Liver (tissue), 3 donors: ENCODE measurements around the gene IGF2R.

Experiments used
- CTCF ChIP-seq: fragments of 150-350 bp; IDR thresholded peaks from 2 replicates; pipeline ENCODE4 v1.5.1; 2017; ENCODE audit warnings: improper control_type of control experiment, low read depth, low read length; ENCODE audit not compliant: missing input control
- EGR1 ChIP-seq, 2 donors: IDR thresholded peaks; 2 replicates each; pipeline ENCODE4 v1.6.1; 2016 to 2018; ENCODE audit warnings: antibody characterized with exemption in 2 of 2, low read depth in 2 of 2
- HNF4G ChIP-seq: IDR thresholded peaks from 2 replicates; pipeline ENCODE4 v1.6.1; 2016; ENCODE audit warnings: antibody characterized with exemption
- RAD21 ChIP-seq, 2 donors: IDR thresholded peaks; 2 replicates each; pipeline ENCODE4 v1.6.1; 2016; ENCODE audit warnings: antibody characterized with exemption in 2 of 2, mild to moderate bottlenecking in 2 of 2
- REST ChIP-seq: IDR thresholded peaks from 2 replicates; pipeline ENCODE4 v1.6.1; 2016; ENCODE audit warnings: antibody characterized with exemption, mild to moderate bottlenecking
- TAF1 ChIP-seq: conservative IDR thresholded peaks from 2 replicates; pipeline ENCODE4 v1.6.1; 2016; ENCODE audit warnings: antibody characterized with exemption, mild to moderate bottlenecking
- donor health status: healthy.
- donor health status: healthy.

GRCh38 chr6:160104821-160105517 lies 136.1 kb downstream of the IGF2R start:
- TF ChIP-seq CTCF: no peak
- TF ChIP-seq HNF4G: no peak
- no peak for TF ChIP-seq RAD21 (IDR thresholded peaks at IDR 0.05)
- TF ChIP-seq REST: no peak
- no peak for TF ChIP-seq EGR1 (IDR thresholded peaks at IDR 0.05; ENCODE audit: low read depth in 2 of 2)
- no peak for TF ChIP-seq TAF1
